HG03060 (cell line): Measurements from ENCODE around the gene CPHXL2.

Source experiments
- ATAC-seq: cut with Tn5 transposase; IDR thresholded peaks from one replicate; pipeline ENCODE4 v1.9.1; 2021; ENCODE audit warnings: low read depth, moderate number of reproducible peaks; ENCODE audit not compliant: unreplicated experiment

The CPHXL2 gene

GRCh38 chr16:75644240-75645012, 32.4 kb downstream of the CPHXL2 start:
- ATAC-seq, result no peak

GRCh38 chr16:75640598-75640997, 36.2 kb downstream of the CPHXL2 start:
- ATAC-seq, result no peak

- ATAC-seq, result no peak
Measured at GRCh38 chr16:75635036-75635435, 41.8 kb downstream of the CPHXL2 start.

- no peak for ATAC-seq
Measured at GRCh38 chr16:75632857-75633256, 44.0 kb downstream of the CPHXL2 start.

GRCh38 chr16:75630052-75630451, 46.8 kb downstream of the CPHXL2 start:
- ATAC-seq, result no peak

GRCh38 chr16:75629132-75629531, 47.7 kb downstream of the CPHXL2 start:
- ATAC-seq, result no peak

GRCh38 chr16:75628351-75628750, 48.5 kb downstream of the CPHXL2 start:
- ATAC-seq, result no peak

- ATAC-seq, result no peak
Measured at GRCh38 chr16:75627851-75628250, 49.0 kb downstream of the CPHXL2 start.

GRCh38 chr16:75626806-75627205, 50.0 kb downstream of the CPHXL2 start:
- no peak for ATAC-seq

- no peak for ATAC-seq
Measured at GRCh38 chr16:75624921-75625334, 51.9 kb downstream of the CPHXL2 start.

GRCh38 chr16:75622761-75623605, 53.8 kb downstream of the CPHXL2 start, which contains the start of gene ADAT1:
TSS of gene ADAT1 (minus strand) at chr16:75623281. CDS start at chr16:75620799, 2,482 bp downstream.
- ATAC-seq, result peak; percentile 84

- ATAC-seq, result no peak
Measured at GRCh38 chr16:75621170-75621477, 55.7 kb downstream of the CPHXL2 start.

GRCh38 chr16:75620326-75621169, 56.3 kb downstream of the CPHXL2 start:
- no peak for ATAC-seq

- ATAC-seq, result no peak
Measured at GRCh38 chr16:75618780-75619179, 58.0 kb downstream of the CPHXL2 start.

GRCh38 chr16:75617121-75617520, 59.7 kb downstream of the CPHXL2 start:
- ATAC-seq, result no peak

GRCh38 chr16:75616521-75617010, 60.2 kb downstream of the CPHXL2 start:
- ATAC-seq, result no peak

- no peak for ATAC-seq
Measured at GRCh38 chr16:75615619-75616018, 61.2 kb downstream of the CPHXL2 start.

- no peak for ATAC-seq
Measured at GRCh38 chr16:75614066-75614897, 62.5 kb downstream of the CPHXL2 start.
